ENCODE measurements around the gene TAF1C. TPM values are rescaled to one million over a fixed set of nuclear protein-coding genes. Genes with fewer than 3 reads are reported as not detected.

The TAF1C gene
- total RNA-seq, 4 donors from 2014 or later, result 24.4 to 73.9 (median 33.3) TPM

- ATAC-seq (ENCODE audit: low FRiP score), result no peak
- TF ChIP-seq CTCF (IDR thresholded peaks at IDR 0.05), result no peak
These were observed 12.2 kb upstream of the TAF1C start for GRCh38 chr16:84199097-84199496.

GRCh38 chr16:84198401-84198800 is 11.5 kb upstream of the TAF1C start:
- ATAC-seq (ENCODE audit: low FRiP score), result no peak
- no peak for DNase-seq (ENCODE audit: low spot score)
- no peak for TF ChIP-seq CTCF (IDR thresholded peaks at IDR 0.05)

More at GRCh38 chr16:84199097-84199496, 12.2 kb upstream of the TAF1C start:
- no peak for DNase-seq (ENCODE audit: low spot score)

- DNase-seq (ENCODE audit: low spot score) (no peak), ATAC-seq (ENCODE audit: low FRiP score) (no peak)
- no peak for TF ChIP-seq CTCF (IDR thresholded peaks at IDR 0.05)
These were observed 10.7 kb upstream of the TAF1C start for GRCh38 chr16:84197466-84198128.

- no peak for TF ChIP-seq CTCF (IDR thresholded peaks at IDR 0.05)
- DNase-seq (ENCODE audit: low spot score) (no peak), ATAC-seq (ENCODE audit: low FRiP score) (no peak)
These were observed 10.0 kb upstream of the TAF1C start for GRCh38 chr16:84196727-84197394.

- DNase-seq (ENCODE audit: low spot score) (no peak), ATAC-seq (ENCODE audit: low FRiP score) (no peak)
- TF ChIP-seq CTCF (IDR thresholded peaks at IDR 0.05), result no peak
These were observed 9.2 kb upstream of the TAF1C start for GRCh38 chr16:84196101-84196500.

- DNase-seq (ENCODE audit: low spot score) (no peak), ATAC-seq (ENCODE audit: low FRiP score) (no peak)
- TF ChIP-seq CTCF (IDR thresholded peaks at IDR 0.05), result no peak
These were observed 8.6 kb upstream of the TAF1C start for GRCh38 chr16:84195201-84196093.
